ENCODE data around the gene SHLD3. TPM values are rescaled to one million over a fixed set of nuclear protein-coding genes. Genes with fewer than 3 reads are reported as not detected.

The SHLD3 gene
- total RNA-seq, 1 experiment from 2014 or later: 1.6 TPM

DNA sequence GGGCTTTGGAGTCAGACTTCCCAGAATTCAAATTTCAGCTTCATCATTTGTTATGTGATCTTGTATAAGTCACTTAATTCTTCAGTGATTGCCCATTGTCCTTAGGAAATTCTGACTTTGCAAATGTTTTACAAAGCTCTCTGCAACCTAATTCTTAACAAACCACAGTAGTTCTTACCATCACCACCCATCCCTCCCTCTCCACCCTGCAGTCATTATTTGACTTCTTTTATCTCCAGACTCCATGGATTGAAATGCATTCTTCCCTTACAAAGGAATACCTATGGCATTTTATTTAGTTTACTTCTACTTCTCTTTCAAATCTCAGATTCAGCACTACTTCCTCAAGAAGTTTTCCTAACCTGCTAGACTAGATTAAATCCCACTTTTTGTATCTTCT lies 23.1 kb downstream of the SHLD3 start:
- Histone ChIP-seq H3K79me2 (ENCODE audit: low read length) (no peaks in the 10 kb centered on the region), H3K4me3 (ENCODE audit: low read length) (no peak overlapping the region), H2AFZ (ENCODE audit: low read length) (no peak overlapping the region), H3K4me1 (ENCODE audit: insufficient read depth, low read length) (no peaks in the 10 kb centered on the region), H3K9ac (ENCODE audit: low read length) (no peak overlapping the region), H3K4me2 (ENCODE audit: low read length) (no peak overlapping the region), H3K27me3 (ENCODE audit: low read length) (no peaks in the 10 kb centered on the region), H3K9me2 (replicated peaks; ENCODE audit: low read length) (no peaks in the 10 kb centered on the region), H3K27ac (ENCODE audit: low read length) (no peak overlapping the region), H3K36me3 (ENCODE audit: low read depth, low read length) (no peaks in the 10 kb centered on the region), H3F3A (ENCODE audit: low read length, unreplicated experiment) (no peaks in the 10 kb centered on the region), H4K20me1 (ENCODE audit: low read length) (no peaks in the 10 kb centered on the region), H3K9me3 (ENCODE audit: low read length) (no peaks in the 10 kb centered on the region)
- no peak for DNase-seq
- POLR2A ChIA-PET (ENCODE audit: unreplicated experiment): no interaction called here
- CTCF ChIA-PET: no interaction called here
- no peak for TF ChIP-seq EZH2phosphoT487 (IDR thresholded peaks at IDR 0.05; ENCODE audit: borderline replicate concordance, low read length)
- no peak for ATAC-seq
- intact Hi-C loops (cut with micrococcal nuclease): no loop called here
- no TSS peak for BruUV-seq (replicated peaks)

DNA sequence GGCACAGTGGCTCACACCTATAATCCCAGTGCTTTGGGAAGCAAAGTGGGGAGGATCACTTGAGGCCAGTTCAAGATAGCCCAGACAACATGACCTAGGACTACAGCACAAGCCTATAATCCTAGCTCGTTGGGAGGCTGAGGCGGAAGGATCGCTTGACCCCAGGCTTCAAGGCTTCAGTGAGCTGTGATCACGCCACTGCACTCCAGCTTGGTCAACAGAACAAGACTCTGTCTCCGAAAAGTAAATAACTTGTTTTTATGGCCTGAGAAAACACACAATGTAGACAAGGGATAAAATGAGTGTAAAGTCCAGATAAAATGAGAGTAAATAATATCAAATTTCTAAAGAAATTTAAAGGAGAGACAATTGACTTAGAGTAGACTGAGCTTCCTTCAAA lies 26.3 kb downstream of the SHLD3 start:
- TF ChIP-seq, protein P1, sequence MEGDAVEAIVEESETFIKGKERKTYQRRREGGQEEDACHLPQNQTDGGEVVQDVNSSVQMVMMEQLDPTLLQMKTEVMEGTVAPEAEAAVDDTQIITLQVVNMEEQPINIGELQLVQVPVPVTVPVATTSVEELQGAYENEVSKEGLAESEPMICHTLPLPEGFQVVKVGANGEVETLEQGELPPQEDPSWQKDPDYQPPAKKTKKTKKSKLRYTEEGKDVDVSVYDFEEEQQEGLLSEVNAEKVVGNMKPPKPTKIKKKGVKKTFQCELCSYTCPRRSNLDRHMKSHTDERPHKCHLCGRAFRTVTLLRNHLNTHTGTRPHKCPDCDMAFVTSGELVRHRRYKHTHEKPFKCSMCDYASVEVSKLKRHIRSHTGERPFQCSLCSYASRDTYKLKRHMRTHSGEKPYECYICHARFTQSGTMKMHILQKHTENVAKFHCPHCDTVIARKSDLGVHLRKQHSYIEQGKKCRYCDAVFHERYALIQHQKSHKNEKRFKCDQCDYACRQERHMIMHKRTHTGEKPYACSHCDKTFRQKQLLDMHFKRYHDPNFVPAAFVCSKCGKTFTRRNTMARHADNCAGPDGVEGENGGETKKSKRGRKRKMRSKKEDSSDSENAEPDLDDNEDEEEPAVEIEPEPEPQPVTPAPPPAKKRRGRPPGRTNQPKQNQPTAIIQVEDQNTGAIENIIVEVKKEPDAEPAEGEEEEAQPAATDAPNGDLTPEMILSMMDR (conservative IDR thresholded peaks at IDR 0.05; ENCODE audit: low read depth, low read length): no peak
- TF ChIP-seq EZH2 (IDR thresholded peaks at IDR 0.05; ENCODE audit: low read length, unreplicated experiment): no peak
- no peak for TF ChIP-seq EZH2phosphoT487 (IDR thresholded peaks at IDR 0.05; ENCODE audit: borderline replicate concordance, low read length)
- BruUV-seq (replicated peaks): no TSS peak
- Histone ChIP-seq H3K4me3 (ENCODE audit: low read length) (no peak overlapping the region), H4K20me1 (ENCODE audit: low read length) (no peaks in the 10 kb centered on the region), H3K9me2 (replicated peaks; ENCODE audit: low read length) (no peaks in the 10 kb centered on the region), H3K9me3 (ENCODE audit: low read length) (no peaks in the 10 kb centered on the region), H3K79me2 (ENCODE audit: low read length) (no peaks in the 10 kb centered on the region), H3K4me2 (ENCODE audit: low read length) (no peak overlapping the region), H2AFZ (ENCODE audit: low read length) (no peak overlapping the region), H3K27ac (ENCODE audit: low read length) (no peak overlapping the region), H3K4me1 (ENCODE audit: insufficient read depth, low read length) (no peaks in the 10 kb centered on the region), H3K27me3 (ENCODE audit: low read length) (no peaks in the 10 kb centered on the region), H3F3A (ENCODE audit: low read length, unreplicated experiment) (no peaks in the 10 kb centered on the region), H3K9ac (ENCODE audit: low read length) (no peak overlapping the region), H3K36me3 (ENCODE audit: low read depth, low read length) (no peaks in the 10 kb centered on the region)
- ChIA-PET POLR2A (ENCODE audit: unreplicated experiment) (no interaction called here), CTCF (no interaction called here)
- peak; percentile 37; the same call in 1 of the 2 replicates for ATAC-seq
- intact Hi-C loops (cut with micrococcal nuclease): no loop called here
- no peak for DNase-seq

DNA sequence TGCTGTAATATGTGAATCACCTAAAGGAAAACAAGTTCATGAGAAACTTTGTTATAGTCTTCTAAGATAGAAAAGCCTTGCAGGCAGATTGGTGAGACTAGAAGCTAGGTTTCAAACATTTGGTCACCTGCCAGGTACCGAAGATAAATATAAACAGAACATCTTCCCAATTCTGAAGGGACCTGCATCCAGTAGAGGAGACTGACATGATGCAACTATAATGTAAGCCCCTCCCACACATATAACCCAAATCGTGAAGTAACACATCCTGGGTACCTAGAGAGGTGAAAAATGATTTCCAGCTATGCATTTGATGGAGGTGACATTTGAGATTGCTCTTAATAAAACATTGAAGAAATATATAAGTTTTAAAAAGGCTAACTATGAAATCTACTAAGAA lies 29.9 kb downstream of the SHLD3 start:
- H3K36me3 ChIP-seq (ENCODE audit: low read depth, low read length): no peaks in the 10 kb centered on the region
- no peaks in the 10 kb centered on the region for H3K9me2 ChIP-seq (replicated peaks; ENCODE audit: low read length)
- no peak overlapping the region for H2AFZ ChIP-seq (ENCODE audit: low read length)
- H3F3A ChIP-seq (ENCODE audit: low read length, unreplicated experiment): no peaks in the 10 kb centered on the region
- H3K79me2 ChIP-seq (ENCODE audit: low read length): no peaks in the 10 kb centered on the region
- H3K4me2 ChIP-seq (ENCODE audit: low read length): no peak overlapping the region
- H3K27ac ChIP-seq (ENCODE audit: low read length): no peak overlapping the region
- no peaks in the 10 kb centered on the region for H3K9me3 ChIP-seq (ENCODE audit: low read length)
- no peaks in the 10 kb centered on the region for H4K20me1 ChIP-seq (ENCODE audit: low read length)
- no peak for ATAC-seq
- TF ChIP-seq EZH2phosphoT487 (IDR thresholded peaks at IDR 0.05; ENCODE audit: borderline replicate concordance, low read length) (no peak), EZH2 (IDR thresholded peaks at IDR 0.05; ENCODE audit: low read length, unreplicated experiment) (no peak)
- TF ChIP-seq, protein P1 (conservative IDR thresholded peaks at IDR 0.05; ENCODE audit: low read depth, low read length): no peak
- no peak for DNase-seq
- no TSS peak for BruUV-seq (replicated peaks)
- H3K4me3 ChIP-seq (ENCODE audit: low read length): no peak overlapping the region
- no peak overlapping the region for H3K9ac ChIP-seq (ENCODE audit: low read length)
- H3K27me3 ChIP-seq (ENCODE audit: low read length): no peaks in the 10 kb centered on the region
- ChIA-PET POLR2A (ENCODE audit: unreplicated experiment) (no interaction called here), CTCF (no interaction called here)
- intact Hi-C loops (cut with micrococcal nuclease): no loop called here
- no peaks in the 10 kb centered on the region for H3K4me1 ChIP-seq (ENCODE audit: insufficient read depth, low read length)

All from PC-3 (cell line).